ENCODE data around the gene CCNL2. TPM values are rescaled to one million over a fixed set of nuclear protein-coding genes. Genes with fewer than 3 reads are reported as not detected.

The CCNL2 gene
- polyA plus RNA-seq, 2 of the 4 experiments (the other 2 are of a cell fraction), result 85.5 to 111 TPM

DNA sequence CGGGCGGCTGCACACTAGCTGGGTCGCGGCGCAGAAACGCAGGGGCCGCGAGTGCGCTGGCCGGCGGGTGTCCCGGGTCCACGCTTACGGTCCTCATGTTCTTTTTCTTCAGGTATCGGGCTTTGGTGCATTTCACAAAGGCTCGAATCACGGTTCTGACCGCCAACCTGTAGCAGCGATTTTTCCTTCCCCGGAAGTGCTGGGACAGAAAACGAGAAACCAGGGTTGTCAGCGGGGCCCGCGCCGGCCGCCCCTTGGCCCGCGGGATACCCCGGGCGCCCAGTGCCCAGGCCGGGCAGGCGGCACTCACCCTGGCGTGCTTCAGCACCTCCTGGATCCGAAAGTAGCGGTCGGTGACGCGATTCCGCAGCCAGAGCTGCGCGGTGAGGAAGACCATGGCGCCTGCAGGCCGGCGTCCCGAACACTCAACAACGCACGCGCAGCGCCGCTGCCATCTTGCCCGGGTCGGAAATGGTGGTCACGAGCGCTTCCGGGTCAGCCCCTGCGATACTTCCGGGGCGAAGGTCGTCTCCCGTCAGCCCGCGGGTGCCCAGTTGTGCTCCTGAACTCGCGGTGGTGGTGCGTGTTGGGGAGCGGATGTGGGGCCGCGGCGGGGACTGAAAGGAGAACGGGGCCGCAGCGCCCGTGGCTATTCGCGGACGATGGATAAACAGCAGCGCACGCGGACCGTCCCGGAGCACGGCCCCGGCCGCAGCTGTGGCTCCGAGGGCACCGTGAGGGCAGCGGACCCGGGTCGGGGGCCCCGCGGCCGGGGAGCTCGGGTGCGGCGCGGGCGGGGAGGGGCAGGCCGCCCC lies 7.9 kb upstream of the CCNL2 start, which contains the start of gene MRPL20:
Gene MRPL20 (minus strand): TSS at position 473 of the 815 bp plus-strand sequence. CDS start 76 bp downstream, at position 397.
- H3K27ac ChIP-seq, result peak within 1 kb of the TSS; percentile 88 to 100
- FAIRE-seq (no peak), DNase-seq (ENCODE audit: low read depth in 1 of 2, low spot score in 1 of 2) (peak; percentile 86 to 87), ATAC-seq (peak; percentile 97)
- peak within 1 kb of the TSS; percentile 93 for H3K4me2 ChIP-seq
- no peaks in the 10 kb centered on the region for H3K9me3 ChIP-seq
- H3K4me1 ChIP-seq, result peaks cover 26% of the 10 kb centered on the region
- WGBS (ENCODE audit: missing lambda C conversion rate), result under 1% methylated on average over 21 of the region's 98 CpGs
- ChIA-PET CTCF (interaction anchor here (1.9 to 3.8 kb wide), 2 partner anchors 34 to 98 kb away, joined by 11 to 21 read pairs; no protein-coding TSS in a partner anchor), POLR2A (interaction anchor here (0.6 to 2.3 kb wide), 5 partner anchors 8 to 415 kb away, joined by 3 to 12 read pairs (median 4); partner anchors contain the start of genes AURKAIP1 and CCNL2)
- H3K4me3 ChIP-seq, result peak within 1 kb of the TSS; percentile 69
- peak; percentile 69; the same call in 1 of the 2 replicates for TF ChIP-seq PHF8 (IDR thresholded peaks at IDR 0.05; ENCODE audit: borderline replicate concordance, low read depth)
- TF ChIP-seq KDM5A (IDR thresholded peaks at IDR 0.05), result peak; percentile 71
- no peak for TF ChIP-seq NPAS2 (CRISPR knock-in tag; IDR thresholded peaks at IDR 0.05; ENCODE audit: borderline replicate concordance)
- TF ChIP-seq CBX8 (IDR thresholded peaks at IDR 0.05), result no peak
- TF ChIP-seq RNF2 (IDR thresholded peaks at IDR 0.05; ENCODE audit: borderline replicate concordance, low read depth), result no peak
- TF ChIP-seq HOXA7 (CRISPR knock-in tag; IDR thresholded peaks at IDR 0.05), result no peak
- TF ChIP-seq POLR2A (IDR thresholded peaks at IDR 0.05; ENCODE audit: low read length), result peak; percentile 76
- TF ChIP-seq RCOR1 (IDR thresholded peaks at IDR 0.05; ENCODE audit: low read depth, low read length), result no peak
- TF ChIP-seq, protein P1, sequence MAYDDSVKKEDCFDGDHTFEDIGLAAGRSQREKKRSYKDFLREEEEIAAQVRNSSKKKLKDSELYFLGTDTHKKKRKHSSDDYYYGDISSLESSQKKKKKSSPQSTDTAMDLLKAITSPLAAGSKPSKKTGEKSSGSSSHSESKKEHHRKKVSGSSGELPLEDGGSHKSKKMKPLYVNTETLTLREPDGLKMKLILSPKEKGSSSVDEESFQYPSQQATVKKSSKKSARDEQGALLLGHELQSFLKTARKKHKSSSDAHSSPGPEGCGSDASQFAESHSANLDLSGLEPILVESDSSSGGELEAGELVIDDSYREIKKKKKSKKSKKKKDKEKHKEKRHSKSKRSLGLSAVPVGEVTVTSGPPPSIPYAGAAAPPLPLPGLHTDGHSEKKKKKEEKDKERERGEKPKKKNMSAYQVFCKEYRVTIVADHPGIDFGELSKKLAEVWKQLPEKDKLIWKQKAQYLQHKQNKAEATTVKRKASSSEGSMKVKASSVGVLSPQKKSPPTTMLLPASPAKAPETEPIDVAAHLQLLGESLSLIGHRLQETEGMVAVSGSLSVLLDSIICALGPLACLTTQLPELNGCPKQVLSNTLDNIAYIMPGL (CRISPR knock-in tag; IDR thresholded peaks at IDR 0.05; ENCODE audit: borderline replicate concordance), result no peak
- no peak for TF ChIP-seq MAZ (IDR thresholded peaks at IDR 0.05; ENCODE audit: borderline replicate concordance, low read depth, low read length)
- TF ChIP-seq JUNB (IDR thresholded peaks at IDR 0.05), result no peak
- TF ChIP-seq GATA3 (IDR thresholded peaks at IDR 0.05; ENCODE audit: borderline replicate concordance), result 0 out of 2 replicates have a peak, but pooled peaks have one; percentile 24
- no peak for TF ChIP-seq ZFP36 (IDR thresholded peaks at IDR 0.05; ENCODE audit: borderline replicate concordance, partially characterized antibody)
- TF ChIP-seq, protein P2, sequence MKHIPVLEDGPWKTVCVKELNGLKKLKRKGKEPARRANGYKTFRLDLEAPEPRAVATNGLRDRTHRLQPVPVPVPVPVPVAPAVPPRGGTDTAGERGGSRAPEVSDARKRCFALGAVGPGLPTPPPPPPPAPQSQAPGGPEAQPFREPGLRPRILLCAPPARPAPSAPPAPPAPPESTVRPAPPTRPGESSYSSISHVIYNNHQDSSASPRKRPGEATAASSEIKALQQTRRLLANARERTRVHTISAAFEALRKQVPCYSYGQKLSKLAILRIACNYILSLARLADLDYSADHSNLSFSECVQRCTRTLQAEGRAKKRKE (CRISPR knock-in tag; IDR thresholded peaks at IDR 0.05; ENCODE audit: low read depth), result no peak
- TF ChIP-seq FOSL2 (IDR thresholded peaks at IDR 0.05), result no peak
- TF ChIP-seq FOSL2 (CRISPR knock-in tag; IDR thresholded peaks at IDR 0.05), result no peak
- no peak for TF ChIP-seq EHMT2 (IDR thresholded peaks at IDR 0.05; ENCODE audit: low read depth)
- TF ChIP-seq POLR2AphosphoS2 (conservative IDR thresholded peaks at IDR 0.05; ENCODE audit: low read length), result no peak
- no peak for TF ChIP-seq BHLHE40 (IDR thresholded peaks at IDR 0.05; ENCODE audit: low read depth, low read length)
- TF ChIP-seq ZSCAN20 (CRISPR knock-in tag; IDR thresholded peaks at IDR 0.05), result no peak
- TF ChIP-seq NFE2L2 (conservative IDR thresholded peaks at IDR 0.05; ENCODE audit: low read length), result no peak
- TF ChIP-seq, protein P3, sequence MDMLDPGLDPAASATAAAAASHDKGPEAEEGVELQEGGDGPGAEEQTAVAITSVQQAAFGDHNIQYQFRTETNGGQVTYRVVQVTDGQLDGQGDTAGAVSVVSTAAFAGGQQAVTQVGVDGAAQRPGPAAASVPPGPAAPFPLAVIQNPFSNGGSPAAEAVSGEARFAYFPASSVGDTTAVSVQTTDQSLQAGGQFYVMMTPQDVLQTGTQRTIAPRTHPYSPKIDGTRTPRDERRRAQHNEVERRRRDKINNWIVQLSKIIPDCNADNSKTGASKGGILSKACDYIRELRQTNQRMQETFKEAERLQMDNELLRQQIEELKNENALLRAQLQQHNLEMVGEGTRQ (IDR thresholded peaks at IDR 0.05), result no peak
- no peak for TF ChIP-seq FOSB (CRISPR knock-in tag; IDR thresholded peaks at IDR 0.05)
- TF ChIP-seq MAFK (IDR thresholded peaks at IDR 0.05; ENCODE audit: partially characterized antibody), result no peak
- no peak for TF ChIP-seq ZC3H11A (IDR thresholded peaks at IDR 0.05)
- TF ChIP-seq, protein P4, sequence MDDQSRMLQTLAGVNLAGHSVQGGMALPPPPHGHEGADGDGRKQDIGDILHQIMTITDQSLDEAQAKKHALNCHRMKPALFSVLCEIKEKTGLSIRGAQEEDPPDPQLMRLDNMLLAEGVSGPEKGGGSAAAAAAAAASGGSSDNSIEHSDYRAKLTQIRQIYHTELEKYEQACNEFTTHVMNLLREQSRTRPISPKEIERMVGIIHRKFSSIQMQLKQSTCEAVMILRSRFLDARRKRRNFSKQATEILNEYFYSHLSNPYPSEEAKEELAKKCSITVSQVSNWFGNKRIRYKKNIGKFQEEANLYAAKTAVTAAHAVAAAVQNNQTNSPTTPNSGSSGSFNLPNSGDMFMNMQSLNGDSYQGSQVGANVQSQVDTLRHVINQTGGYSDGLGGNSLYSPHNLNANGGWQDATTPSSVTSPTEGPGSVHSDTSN (IDR thresholded peaks at IDR 0.05), result peak; percentile 55; the same call in 1 of the 2 replicates
- no peak for TF ChIP-seq CEBPB (IDR thresholded peaks at IDR 0.05)
- TF ChIP-seq, protein P5, sequence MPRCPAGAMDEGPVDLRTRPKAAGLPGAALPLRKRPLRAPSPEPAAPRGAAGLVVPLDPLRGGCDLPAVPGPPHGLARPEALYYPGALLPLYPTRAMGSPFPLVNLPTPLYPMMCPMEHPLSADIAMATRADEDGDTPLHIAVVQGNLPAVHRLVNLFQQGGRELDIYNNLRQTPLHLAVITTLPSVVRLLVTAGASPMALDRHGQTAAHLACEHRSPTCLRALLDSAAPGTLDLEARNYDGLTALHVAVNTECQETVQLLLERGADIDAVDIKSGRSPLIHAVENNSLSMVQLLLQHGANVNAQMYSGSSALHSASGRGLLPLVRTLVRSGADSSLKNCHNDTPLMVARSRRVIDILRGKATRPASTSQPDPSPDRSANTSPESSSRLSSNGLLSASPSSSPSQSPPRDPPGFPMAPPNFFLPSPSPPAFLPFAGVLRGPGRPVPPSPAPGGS (IDR thresholded peaks at IDR 0.05), result peak; percentile 86; the same call in 2 of the 3 replicates
- TF ChIP-seq HOXB5 (CRISPR knock-in tag; IDR thresholded peaks at IDR 0.05), result no peak
- no peak for TF ChIP-seq ZNF302 (CRISPR knock-in tag; IDR thresholded peaks at IDR 0.05)
- no peak for TF ChIP-seq RARB (CRISPR knock-in tag; IDR thresholded peaks at IDR 0.05)
- no peak for TF ChIP-seq FOXS1 (CRISPR knock-in tag; IDR thresholded peaks at IDR 0.05)
- TF ChIP-seq JUN (IDR thresholded peaks at IDR 0.05), result peak; percentile 87
- no peak for TF ChIP-seq CHD2 (IDR thresholded peaks at IDR 0.05; ENCODE audit: low read length, partially characterized antibody)
- no peak for TF ChIP-seq EP300 (IDR thresholded peaks at IDR 0.05)
- TF ChIP-seq HOXB13 (CRISPR knock-in tag; IDR thresholded peaks at IDR 0.05; ENCODE audit: low read depth), result no peak
